GM12874 (cell line): Measurements from ENCODE around the gene ARVCF.

ENCODE experiments used
- TF ChIP-seq, protein P1 (sequence below): IDR thresholded peaks from 2 replicates; pipeline ENCODE4 v1.5.1; 2011; ENCODE audit warnings: low read depth, mild to moderate bottlenecking, control low read depth, low read length, moderate library complexity; ENCODE audit not compliant: insufficient read depth

ARVCF gene

DNA sequence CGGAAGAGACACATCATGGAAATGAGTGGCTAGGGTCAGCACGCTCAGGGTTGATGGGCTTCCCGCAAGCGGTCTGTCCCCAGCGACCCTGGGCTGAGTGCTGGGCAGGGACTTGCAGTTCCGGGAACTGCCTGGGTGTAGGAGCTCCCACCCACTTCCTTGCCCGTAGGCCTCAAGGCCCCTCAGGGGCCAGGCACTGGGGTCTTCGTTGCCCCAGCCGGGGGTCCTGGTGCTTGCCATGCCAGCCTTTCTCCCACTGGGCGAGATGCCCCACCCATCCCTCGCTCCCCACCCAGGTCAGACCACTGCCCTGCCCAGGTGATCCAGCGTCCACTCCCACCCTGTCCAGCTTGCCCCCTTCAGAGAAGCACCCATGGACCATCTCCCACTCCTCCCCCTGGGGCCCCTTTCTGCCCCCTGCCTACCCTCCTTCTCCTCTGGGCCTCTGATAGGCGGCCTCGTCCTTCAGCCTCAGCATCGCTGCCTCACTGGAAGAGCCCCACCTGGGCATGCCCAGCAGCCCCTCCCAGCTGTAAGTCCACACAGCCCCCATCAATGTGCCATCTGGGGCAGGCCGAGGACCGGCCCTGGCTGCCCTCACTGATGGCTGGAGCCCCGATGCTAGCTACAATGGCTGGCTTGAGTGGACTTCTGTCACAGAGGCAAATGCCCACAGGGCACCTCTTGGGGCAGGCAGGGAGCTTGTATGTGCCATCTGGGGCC lies 45.6 kb upstream of the ARVCF start:
- TF ChIP-seq, protein P1, sequence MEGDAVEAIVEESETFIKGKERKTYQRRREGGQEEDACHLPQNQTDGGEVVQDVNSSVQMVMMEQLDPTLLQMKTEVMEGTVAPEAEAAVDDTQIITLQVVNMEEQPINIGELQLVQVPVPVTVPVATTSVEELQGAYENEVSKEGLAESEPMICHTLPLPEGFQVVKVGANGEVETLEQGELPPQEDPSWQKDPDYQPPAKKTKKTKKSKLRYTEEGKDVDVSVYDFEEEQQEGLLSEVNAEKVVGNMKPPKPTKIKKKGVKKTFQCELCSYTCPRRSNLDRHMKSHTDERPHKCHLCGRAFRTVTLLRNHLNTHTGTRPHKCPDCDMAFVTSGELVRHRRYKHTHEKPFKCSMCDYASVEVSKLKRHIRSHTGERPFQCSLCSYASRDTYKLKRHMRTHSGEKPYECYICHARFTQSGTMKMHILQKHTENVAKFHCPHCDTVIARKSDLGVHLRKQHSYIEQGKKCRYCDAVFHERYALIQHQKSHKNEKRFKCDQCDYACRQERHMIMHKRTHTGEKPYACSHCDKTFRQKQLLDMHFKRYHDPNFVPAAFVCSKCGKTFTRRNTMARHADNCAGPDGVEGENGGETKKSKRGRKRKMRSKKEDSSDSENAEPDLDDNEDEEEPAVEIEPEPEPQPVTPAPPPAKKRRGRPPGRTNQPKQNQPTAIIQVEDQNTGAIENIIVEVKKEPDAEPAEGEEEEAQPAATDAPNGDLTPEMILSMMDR = no peak

DNA sequence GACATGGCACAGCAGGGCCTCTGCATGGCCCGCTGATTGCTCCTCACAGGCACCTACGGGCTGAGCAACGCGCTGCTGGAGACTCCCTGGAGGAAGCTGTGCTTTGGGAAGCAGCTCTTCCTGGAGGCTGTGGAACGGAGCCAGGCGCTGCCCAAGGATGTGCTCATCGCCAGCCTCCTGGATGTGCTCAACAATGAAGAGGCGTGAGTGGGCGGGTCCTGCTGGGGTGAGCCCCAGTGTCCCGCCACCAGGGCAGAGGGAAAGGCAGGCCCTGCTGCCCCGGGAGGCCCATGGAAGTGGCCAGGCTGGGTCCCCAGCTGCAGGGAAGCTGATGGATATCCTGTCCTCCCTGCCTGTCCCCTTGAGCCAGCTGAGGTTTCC lies 44.8 kb upstream of the ARVCF start:
- TF ChIP-seq, protein P1 = no peak

DNA sequence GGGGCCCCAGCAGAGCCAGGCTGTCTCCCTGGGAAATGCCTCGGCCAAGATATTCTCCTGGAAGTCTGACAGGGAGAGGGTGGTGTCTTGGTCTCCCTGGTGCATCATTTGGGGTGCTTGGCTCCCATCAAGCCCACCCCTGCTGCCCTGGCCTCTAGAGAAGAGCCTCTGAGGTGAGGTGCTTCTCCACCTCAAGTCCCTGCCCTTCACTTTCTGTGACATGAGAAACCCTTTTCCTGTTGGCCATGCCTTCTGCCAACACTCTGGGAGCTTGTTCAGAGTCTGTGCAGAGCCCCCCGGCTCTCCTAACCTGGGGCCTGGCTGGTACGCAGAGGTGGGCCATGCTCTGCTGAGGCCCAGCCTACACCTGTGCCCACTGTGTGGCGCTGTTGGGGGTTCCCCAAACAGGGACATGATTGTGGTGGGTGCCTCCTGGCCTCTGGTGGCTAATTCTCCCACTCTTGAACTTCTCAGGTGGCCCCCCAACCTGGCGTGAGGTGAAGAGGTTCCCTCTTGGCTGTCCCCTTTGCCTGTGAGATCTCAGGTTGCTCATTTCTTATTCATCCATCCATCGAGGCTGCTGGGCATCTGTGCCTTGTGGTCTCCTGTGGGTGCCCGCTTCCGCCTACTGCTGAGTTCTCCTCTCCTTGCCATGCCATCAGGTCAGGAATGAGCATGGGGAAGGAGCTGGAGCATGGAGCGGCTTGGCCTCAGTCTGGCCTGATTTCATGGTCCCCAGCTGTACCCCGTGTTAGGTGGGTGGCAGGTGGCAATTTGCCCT lies 44.3 kb upstream of the ARVCF start:
- TF ChIP-seq, protein P1 = peak; percentile 27; the same call in 1 of the 2 replicates

DNA sequence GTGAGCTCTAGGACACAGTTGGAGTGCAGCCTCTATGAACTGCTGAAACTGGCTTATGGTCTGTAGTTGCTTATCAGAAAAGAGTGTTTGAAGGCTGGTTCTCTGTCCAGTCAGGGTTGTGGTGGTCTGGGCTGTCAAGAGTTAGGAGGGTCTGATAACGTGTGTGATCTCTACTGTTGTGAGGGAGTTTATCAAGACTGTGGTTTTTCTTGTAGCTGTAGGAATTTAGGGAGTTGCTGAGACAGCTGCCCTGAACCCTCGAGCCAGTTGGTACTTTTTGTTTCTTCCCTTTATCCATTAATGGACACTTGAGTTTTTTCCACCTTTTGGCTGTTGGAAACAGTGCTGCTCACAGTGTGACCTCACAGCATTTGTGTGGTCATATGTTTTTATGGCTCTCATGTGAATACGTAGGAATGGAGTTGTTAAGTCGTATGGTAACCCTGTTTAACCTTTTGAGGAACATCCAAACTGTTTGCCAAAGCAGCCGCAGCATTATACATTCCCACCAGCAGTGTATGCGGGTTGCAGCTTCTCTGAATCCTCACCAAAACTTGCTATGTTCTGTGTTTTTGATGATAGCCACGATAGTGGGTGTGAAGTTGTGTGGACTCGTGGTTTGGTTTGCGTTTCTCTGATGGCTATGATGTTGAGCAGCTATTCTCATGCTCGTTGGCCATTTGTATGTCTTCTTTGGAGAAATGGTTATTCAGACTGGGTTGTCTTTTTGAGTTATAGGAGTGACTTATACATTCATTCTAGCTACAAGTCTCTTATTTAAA lies 42.6 kb upstream of the ARVCF start:
- TF ChIP-seq, protein P1 = no peak

DNA sequence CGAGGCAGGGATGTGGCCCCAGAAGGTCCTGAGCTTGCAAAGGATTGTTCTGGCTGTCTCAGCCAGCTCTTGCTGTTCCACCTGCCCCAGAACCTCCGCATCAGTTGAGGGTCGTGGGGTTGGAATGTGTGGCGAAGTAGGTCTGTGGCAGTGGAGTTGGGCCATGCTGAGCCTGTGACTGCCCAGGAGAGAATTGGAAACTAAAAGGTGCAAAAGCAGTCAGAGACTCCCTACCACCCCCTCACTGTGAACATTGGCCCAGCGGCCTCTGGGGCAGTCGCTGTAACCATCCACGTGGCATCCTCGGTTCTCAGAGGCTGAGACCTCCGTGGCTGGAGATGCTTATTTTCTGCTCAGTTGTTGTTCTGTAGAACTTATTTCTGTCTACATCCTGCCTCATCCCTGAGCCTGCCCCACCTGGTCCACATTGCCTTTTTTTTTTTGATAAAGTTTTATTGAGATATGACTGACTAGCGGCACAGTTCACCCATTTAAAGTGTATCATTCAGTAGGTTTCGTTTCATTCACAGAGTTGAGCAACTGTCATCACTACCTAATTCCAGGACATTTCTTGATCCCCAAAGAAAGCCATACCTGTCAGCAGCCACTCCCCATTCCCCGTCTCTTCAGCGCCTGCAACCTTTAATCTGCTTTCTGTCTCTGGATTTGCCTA lies 41.1 kb upstream of the ARVCF start:
- TF ChIP-seq, protein P1 = no peak

DNA sequence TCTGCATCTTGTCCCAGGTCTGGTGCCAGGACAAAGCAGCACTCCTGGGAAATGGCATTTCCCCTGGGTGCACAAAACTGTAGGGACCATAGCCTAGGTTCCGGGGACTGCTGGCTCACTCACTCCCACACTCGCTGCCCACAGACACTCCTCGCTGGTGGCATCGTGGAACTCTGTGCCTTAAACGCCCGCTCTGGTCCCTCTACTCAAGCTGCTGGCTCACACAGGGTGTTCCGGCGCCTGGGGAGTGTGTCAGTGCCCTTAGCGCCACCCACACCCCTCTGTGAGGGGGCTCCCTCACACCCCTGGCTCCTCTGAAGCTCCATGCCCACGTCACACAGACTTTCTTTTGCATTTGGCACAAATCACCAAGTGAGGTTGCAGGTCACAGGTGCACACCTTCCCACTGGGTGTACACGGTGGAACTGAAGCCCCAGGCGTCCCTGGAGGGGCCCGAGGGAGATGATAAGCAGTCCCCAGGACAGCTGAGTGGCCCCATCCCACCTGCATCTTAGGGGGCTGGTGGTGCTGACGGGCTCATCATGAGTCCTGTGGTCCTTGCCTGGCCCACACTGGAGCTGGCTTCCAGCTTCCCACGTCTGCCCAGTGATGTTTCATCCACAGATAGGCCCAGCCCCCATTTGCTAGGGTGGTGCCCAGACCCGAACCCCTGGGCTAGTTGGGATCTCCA lies 40.2 kb upstream of the ARVCF start:
- TF ChIP-seq, protein P1 = no peak
